DND-41 (cell line): ENCODE results near the gene TNNC1.

Experiments used
- EZH2 ChIP-seq: IDR thresholded peaks from 3 replicates; pipeline ENCODE4 v1.6.1; 2012; ENCODE audit warnings: borderline replicate concordance, low read depth, mild to moderate bottlenecking, moderate library complexity, low read length, inconsistent platforms; ENCODE audit not compliant: severe bottlenecking
- TF ChIP-seq, protein P1 (sequence below): IDR thresholded peaks from 2 replicates; pipeline ENCODE4 v1.5.1; 2012; ENCODE audit warnings: borderline replicate concordance, low read length, moderate library complexity, mild to moderate bottlenecking; ENCODE audit not compliant: poor library complexity, severe bottlenecking; ENCODE audit errors: extremely low read depth

DNA sequence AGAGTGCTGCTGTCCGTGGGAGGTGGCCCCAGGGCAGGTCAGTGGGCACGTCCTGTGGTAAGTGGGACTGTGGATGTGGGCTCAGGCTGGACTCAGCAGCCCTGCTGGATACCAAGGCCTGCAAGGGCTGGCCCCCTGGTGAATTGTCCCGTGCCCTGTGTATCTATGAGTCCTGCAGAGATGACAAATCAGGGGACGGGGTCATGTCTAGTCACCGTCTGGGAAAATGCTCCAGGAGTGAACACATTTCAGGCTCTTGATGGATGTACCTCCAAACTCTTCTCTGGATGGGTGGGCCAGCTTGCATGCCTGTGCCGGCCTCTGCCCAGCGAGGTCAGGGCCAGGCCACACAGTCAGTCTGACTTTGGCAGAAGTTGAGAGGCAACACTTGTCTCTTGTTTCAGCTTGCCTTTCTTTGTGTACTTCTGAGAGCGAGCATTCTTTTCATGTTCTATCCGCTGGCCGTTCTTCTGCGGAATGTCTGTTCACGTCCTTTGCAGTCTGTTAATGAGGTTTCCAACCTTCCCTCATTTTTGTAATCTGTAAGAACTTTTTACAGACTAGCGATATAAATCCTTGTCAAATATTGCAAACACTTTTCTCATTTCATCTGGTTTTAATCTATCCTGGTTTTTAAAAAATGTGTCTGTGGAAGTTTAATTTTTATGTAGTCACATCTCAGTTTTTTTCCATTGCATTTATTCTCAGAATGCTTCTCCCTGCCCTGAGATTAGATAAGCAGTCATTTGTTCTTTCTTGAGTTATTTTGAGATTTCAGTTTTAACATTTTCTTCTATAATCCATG, 29.9 kb upstream of the TNNC1 start:
- TF ChIP-seq, protein P1, sequence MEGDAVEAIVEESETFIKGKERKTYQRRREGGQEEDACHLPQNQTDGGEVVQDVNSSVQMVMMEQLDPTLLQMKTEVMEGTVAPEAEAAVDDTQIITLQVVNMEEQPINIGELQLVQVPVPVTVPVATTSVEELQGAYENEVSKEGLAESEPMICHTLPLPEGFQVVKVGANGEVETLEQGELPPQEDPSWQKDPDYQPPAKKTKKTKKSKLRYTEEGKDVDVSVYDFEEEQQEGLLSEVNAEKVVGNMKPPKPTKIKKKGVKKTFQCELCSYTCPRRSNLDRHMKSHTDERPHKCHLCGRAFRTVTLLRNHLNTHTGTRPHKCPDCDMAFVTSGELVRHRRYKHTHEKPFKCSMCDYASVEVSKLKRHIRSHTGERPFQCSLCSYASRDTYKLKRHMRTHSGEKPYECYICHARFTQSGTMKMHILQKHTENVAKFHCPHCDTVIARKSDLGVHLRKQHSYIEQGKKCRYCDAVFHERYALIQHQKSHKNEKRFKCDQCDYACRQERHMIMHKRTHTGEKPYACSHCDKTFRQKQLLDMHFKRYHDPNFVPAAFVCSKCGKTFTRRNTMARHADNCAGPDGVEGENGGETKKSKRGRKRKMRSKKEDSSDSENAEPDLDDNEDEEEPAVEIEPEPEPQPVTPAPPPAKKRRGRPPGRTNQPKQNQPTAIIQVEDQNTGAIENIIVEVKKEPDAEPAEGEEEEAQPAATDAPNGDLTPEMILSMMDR, result no peak
- TF ChIP-seq EZH2, result no peak
